Stimulated activated CD8-positive, alpha-beta memory T cell treated with anti-CD3 and anti-CD28 coated beads, Interleukin-4, amount 100 ng/mL, for 4 hours (primary cell): Measurements from ENCODE around the gene DDX42.

ENCODE experiments used
- DNase-seq, 2 donors: peaks; one replicate each; pipeline ENCODE4 v3.0.0-alpha.2; 2020; ENCODE audit warnings: low read depth in 2 of 2, low spot score in 1 of 2

Gene DDX42

GRCh38 chr17:63820963-63821561, 47.1 kb downstream of the DDX42 start:
- no peak for DNase-seq

DNA sequence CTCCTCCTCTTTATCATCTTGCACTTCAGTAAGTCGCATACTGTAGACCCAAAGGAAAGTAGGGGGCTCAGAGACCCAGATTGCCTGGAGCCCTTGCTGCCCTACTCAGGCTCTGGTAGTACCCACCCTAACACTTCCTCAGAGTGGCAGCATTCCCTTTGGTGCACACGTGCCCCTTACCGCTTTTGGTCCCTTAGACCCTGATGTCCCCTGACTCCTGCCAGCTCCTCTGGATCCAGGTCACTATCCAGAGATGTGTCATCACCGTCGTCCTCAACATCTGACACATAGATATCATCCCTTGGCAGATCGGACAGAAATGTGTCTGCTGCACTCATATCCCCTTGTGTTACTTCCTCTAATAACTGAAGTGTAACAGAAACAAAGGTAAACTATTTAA, 47.8 kb downstream of the DDX42 start:
- DNase-seq, result no peak

DNA sequence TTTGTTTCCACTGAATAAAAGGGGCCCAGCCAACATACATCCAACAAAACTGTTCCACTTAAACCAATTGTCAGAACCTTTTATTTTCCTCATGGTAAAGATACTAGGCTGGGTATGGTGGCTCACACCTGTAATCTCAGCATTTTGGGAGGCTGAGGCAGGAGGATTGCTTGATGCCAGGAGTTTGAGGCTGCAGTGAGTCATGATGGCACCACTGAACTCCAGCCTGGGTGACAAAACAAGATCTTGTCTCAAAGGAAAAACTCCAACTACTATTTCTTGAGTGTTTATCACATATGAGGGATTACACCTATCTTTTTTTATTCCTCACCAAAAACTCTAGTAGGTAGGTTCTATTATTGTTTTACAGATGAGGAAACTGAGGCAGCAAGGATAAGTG, 48.6 kb downstream of the DDX42 start:
- DNase-seq, result no peak

DNA sequence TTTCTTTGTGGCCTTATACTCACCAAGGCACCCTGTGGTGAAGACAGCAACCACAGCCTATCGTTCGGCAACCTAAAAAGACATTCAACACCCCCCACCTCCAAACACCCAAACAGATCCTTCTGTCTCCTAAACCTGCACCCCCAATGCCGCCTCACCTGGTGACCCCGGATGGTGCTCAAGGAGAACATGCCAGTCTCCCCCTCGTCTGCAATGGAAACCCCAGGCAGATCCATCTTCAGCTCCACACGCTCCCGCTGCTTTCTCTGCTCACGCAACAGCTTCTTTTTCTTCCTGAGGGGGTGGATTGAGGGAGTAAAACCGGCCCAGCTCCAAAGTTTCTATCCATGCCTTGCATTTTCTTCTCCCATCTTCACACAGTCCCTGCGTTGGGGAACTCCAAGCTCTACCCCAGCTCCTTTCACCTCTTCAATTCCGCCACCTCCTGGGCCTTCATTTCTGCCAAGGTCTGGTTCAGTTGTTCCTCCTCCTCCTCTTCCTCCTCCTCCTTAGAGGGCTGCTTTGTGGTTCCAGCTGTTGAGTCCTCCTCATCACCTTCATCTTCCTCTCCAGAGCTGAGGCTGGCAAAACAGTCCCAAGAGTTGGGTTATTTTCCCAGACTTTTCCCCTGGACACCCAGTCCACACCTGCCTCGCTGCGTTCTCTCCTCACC, 49.8 kb downstream of the DDX42 start:
- no peak for DNase-seq

- DNase-seq, result no peak
Observed at GRCh38 chr17:63824362-63824761, 50.4 kb downstream of the DDX42 start.

GRCh38 chr17:63826468-63827001, 52.6 kb downstream of the DDX42 start:
- DNase-seq, result no peak

DNA sequence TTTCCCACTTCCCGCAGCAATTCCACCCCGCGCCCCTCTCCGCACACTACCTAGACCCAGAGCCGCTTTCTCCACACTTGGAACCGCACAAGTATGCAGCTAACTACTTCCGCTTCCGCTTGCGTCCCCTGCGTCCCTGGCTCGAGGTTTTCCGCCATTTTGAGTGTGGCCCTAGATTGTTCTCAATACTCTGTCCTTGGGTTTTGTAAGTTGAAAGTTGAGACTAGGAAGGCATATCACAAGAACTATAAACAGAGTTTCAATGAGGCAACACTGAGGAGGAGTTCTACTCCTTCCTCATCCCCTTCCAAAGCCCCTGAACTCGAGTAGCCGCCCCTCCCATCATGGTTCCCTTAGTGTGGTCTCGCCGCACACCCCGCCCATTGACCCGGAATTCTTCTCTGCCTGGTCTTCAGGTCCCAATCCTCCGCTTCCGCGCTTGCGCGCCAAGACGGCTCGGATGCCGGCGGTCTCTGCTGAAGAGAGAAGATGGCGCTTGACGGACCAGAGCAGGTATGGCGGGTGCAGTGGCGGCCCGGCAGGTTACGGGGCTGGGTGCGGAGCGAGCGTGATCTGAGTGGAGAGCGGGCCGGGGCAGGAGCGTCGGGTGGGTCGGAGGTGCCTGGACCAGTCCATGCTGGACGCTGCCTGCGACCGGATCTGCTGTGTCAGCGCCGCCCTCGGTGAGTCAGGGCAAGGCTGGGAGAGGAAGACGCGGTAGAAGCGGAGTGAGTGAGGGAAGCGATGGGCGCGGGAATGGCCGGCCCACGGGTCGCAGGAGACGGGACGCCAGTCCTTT, 53.2 kb downstream of the DDX42 start, which contains the start of the genes FTSJ3 and PSMC5:
FTSJ3 (minus strand) TSS at position 662 of the 799 bp plus-strand sequence. CDS start 761 bp downstream, outside the sequence.
PSMC5 (plus strand) TSS at position 430 of the 799 bp plus-strand sequence; CDS start at position 490, 60 bp downstream.
- peak; percentile 91 for DNase-seq

GRCh38 chr17:63827801-63828221, 53.8 kb downstream of the DDX42 start:
- no peak for DNase-seq

GRCh38 chr17:63828936-63829335, 55.0 kb downstream of the DDX42 start:
- DNase-seq, result no peak

GRCh38 chr17:63830278-63830677, 56.3 kb downstream of the DDX42 start:
- no peak for DNase-seq

DNA sequence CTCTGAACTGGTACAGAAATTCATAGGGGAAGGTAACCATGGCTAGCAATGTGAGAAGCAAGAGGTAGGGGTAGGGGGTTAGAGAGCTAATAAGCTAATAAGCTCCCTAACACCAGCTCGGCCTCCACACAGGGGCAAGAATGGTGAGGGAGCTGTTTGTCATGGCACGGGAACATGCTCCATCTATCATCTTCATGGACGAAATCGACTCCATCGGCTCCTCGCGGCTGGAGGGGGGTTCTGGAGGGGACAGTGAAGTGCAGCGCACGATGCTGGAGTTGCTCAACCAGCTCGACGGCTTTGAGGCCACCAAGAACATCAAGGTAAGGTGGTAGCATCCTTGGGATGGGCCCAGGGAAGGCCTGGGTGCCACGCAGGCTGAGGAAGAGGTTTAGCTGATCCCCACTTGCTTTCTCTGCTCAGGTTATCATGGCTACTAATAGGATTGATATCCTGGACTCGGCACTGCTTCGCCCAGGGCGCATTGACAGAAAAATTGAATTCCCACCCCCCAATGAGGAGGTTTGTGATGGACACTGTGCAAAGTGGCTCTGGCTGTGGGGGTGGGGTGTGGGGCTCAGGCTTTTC, 57.0 kb downstream of the DDX42 start:
- no peak for DNase-seq

GRCh38 chr17:63831505-63831904, 57.5 kb downstream of the DDX42 start:
- no peak for DNase-seq

DNA sequence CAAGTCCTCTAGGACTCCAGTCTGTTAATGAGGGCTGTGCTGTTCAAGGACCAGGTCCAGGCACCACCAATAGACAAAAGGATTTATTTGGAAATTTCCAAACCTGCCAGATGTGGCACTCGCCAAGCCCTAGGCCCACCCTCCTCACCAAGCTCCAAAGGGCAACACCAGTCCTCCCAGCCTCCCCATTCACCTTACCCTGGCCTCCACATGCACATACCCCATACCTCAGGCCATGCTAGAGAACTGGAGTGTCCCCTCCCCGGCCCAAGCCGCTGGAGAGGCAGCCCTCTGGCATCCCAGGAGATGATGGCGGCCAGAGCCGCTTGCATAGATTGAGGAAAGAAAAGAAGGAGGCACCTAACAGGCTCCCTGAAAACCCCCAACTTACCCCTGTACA, 58.0 kb downstream of the DDX42 start:
- no peak for DNase-seq

DNA sequence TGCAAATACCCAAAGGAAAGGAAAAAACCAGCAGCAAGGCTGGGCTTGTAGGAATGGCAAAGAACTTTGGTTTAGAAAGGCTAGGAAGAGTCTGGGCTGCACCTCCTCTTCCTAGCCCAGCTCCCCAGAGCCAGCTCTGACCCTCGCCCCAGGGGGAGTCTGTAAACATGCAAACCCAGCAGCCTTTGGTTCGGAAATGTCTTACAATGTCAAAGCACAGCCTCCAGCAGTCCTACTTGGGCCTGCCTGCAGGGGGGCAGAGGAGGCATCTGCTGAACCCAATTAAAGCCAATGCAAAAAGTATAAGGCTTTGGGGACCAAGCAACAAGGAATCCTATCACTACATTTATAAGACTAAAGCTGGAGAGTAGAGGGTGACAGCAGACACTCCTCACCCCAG, 58.5 kb downstream of the DDX42 start:
- DNase-seq, result no peak

DNA sequence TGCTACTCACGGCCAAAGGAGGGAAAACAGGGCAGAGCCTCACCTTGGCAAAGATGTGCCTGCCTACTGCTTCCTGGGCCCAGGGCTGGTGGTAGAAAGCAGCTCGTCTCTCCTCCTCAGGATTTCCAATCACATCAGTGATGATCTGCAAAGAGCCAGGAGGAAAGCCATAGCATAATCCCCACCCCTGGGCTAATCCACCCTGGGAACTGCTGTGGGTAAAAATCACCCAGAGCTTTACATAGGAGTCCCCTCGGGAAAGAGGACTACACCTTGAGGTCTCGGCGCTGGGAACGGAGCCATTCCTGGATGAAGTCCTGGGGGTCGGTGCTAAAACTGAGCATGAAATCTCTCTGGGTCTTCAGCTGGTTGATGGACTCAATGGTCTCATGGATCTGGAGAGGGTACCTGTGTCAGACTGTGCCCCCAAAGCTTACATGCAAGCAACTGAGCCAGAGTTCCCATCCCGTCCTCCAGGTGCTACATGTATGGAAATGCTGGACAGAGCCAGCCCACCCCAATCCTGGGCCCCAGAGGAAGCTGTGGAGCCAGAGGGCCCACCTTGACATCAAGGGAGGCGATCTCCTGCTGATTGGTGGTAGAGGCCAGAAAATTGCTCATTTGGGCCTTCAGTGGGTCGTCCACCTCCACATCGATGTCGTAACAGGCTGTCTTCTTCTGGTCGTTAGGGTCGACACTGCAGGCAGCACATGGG, 59.2 kb downstream of the DDX42 start:
- DNase-seq, result no peak

GRCh38 chr17:63833741-63834373, 59.9 kb downstream of the DDX42 start:
- DNase-seq, result no peak

DNA sequence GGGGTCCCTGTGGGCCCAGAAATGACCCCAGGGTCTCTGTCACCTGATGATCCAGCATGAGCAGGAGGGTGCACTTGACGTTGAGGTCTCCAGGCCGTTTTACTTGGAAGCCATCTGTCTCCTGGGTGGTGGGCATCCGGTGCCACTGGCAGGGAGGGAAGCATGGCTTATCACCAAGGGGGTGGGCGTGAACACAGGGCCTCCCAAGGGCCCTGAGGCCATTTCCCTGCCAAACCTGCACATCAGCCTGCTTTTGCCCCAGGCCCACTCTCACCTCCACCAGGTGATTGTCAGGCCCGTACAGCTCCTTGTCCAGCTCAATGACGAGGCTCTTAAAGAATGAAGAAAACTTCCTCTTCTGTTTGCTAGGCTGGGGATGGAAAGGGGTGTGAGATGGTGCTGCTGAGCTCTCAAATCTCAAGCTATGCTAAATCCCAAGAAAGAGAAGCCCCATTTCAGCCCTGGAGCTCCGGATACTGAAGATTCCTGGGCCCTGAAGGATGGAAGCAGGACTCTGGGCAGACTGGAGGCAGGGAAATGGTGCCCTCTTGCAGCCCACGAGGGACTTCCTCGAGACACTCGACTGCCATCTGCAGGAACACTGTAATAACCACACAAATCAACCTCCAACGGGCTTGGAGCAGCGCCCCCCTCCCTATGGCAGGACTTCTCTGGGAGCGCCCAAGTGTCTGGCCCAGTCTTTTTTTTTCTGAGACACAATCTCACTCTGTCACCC, 60.6 kb downstream of the DDX42 start:
- no peak for DNase-seq

DNA sequence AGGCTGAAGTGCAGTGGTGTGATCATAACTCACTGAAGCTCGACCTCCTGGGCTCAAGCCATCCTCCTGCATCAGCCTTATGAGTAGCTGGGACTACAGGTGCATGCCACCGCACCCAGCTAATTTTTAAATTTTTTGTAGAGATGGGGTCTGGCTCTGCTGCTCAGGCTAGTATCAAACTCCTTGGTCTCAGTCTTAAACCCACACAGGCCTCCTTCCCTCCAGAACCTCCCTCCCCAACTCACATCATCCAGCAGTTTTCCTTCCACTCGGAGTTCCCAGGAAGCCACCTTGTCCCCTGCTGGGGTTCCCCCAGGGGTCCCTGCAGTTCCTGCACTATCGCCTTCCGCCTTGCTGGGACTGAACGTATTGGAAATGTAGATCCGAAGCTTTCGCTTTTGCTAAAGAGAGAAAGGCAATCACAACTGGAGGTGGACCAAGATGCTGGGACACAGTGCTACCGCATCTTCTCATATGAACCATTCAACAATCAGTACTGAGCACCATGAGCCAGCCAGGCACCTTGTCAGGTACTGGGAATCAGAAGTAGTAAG, 61.3 kb downstream of the DDX42 start:
- DNase-seq, result no peak

GRCh38 chr17:63836811-63837210, 62.8 kb downstream of the DDX42 start:
- DNase-seq, result no peak
